OCI-LY1 (cell line): ENCODE results near the gene PTPRN2.

Experiments
- H2AFZ ChIP-seq: fragments of 200-600 bp; sonication (generic), shearing (Covaris generic); 2 replicates; pipeline ENCODE4 v1.6.0; 2014; ENCODE audit warnings: antibody characterized with exemption, mild to moderate bottlenecking, low read length
- H3F3A ChIP-seq: fragments of 200-600 bp; sonication (generic), shearing (Covaris generic); 2 replicates; pipeline ENCODE4 v1.6.0; 2014; ENCODE audit warnings: mild to moderate bottlenecking, antibody characterized with exemption, low read length, moderate library complexity; ENCODE audit not compliant: insufficient read depth
- H3K27ac ChIP-seq: fragments of 200-600 bp; sonication (generic); 2 replicates; pipeline ENCODE4 v1.5.1; 2014; ENCODE audit warnings: low read length, mixed run types, mild to moderate bottlenecking, low read depth; ENCODE audit not compliant: poor library complexity, severe bottlenecking
- H3K27me3 ChIP-seq: fragments of 200-600 bp; sonication (generic); 2 replicates; pipeline ENCODE4 v1.6.0; 2014; ENCODE audit warnings: antibody characterized with exemption, mild to moderate bottlenecking, low read length, moderate library complexity; ENCODE audit not compliant: insufficient read depth
- H3K36me3 ChIP-seq: fragments of 200-600 bp; sonication (generic); 2 replicates; pipeline ENCODE4 v1.6.1; 2014; ENCODE audit warnings: mild to moderate bottlenecking, antibody characterized with exemption, low read length, moderate library complexity, mixed read lengths; ENCODE audit not compliant: insufficient read depth
- H3K4me1 ChIP-seq: fragments of 200-600 bp; sonication (generic); 2 replicates; pipeline ENCODE4 v1.5.1; 2014; ENCODE audit warnings: mild to moderate bottlenecking, low read length, moderate library complexity; ENCODE audit not compliant: insufficient read depth, severe bottlenecking
- H3K4me2 ChIP-seq: fragments of 200-600 bp; sonication (generic), shearing (Covaris generic); 2 replicates; pipeline ENCODE4 v1.6.1; 2014; ENCODE audit warnings: low read length
- H3K4me3 ChIP-seq: fragments of 200-600 bp; sonication (generic); 2 replicates; pipeline ENCODE4 v1.5.1; 2014; ENCODE audit warnings: low read length, low read depth, mild to moderate bottlenecking, mixed read lengths; ENCODE audit not compliant: poor library complexity, severe bottlenecking
- H3K79me2 ChIP-seq: fragments of 200-600 bp; shearing (Covaris generic); 2 replicates; pipeline ENCODE4 v1.6.1; 2016; ENCODE audit warnings: mixed run types, low read length, mixed read lengths; ENCODE audit not compliant: insufficient read depth
- H3K9ac ChIP-seq: fragments of 200-600 bp; sonication (generic), shearing (Covaris generic); 2 replicates; pipeline ENCODE4 v1.6.1; 2014; ENCODE audit warnings: mild to moderate bottlenecking, low read length, mixed read lengths
- H3K9me2 ChIP-seq: fragments of 200-600 bp; sonication (generic), shearing (Covaris generic); 2 replicates; pipeline ENCODE4 v1.6.1; 2014; ENCODE audit warnings: low read depth, mild to moderate bottlenecking, low read length, mixed read lengths
- H3K9me3 ChIP-seq: fragments of 200-600 bp; shearing (Covaris generic); 2 replicates; pipeline ENCODE4 v1.6.1; 2014; ENCODE audit warnings: low read length, mixed read lengths
- H4K20me1 ChIP-seq: fragments of 200-600 bp; sonication (generic), shearing (Covaris generic); 2 replicates; pipeline ENCODE4 v1.6.0; 2016; ENCODE audit warnings: mild to moderate bottlenecking, low read length; ENCODE audit not compliant: insufficient read depth
- EZH2 ChIP-seq: fragments of 200-600 bp; sonication (generic), shearing (Covaris generic); IDR thresholded peaks from 2 replicates; pipeline ENCODE4 v1.8.0; 2017; ENCODE audit warnings: borderline replicate concordance, mixed run types, mild to moderate bottlenecking, antibody characterized with exemption, low read length, moderate library complexity, mixed read lengths
- TF ChIP-seq, protein P1 (sequence below): fragments of 200-600 bp; sonication (generic), shearing (Covaris generic); IDR thresholded peaks from 2 replicates; pipeline ENCODE4 v1.5.1; 2017; ENCODE audit warnings: mild to moderate bottlenecking, antibody characterized with exemption, low read length, moderate library complexity, mixed read lengths

Gene PTPRN2

DNA sequence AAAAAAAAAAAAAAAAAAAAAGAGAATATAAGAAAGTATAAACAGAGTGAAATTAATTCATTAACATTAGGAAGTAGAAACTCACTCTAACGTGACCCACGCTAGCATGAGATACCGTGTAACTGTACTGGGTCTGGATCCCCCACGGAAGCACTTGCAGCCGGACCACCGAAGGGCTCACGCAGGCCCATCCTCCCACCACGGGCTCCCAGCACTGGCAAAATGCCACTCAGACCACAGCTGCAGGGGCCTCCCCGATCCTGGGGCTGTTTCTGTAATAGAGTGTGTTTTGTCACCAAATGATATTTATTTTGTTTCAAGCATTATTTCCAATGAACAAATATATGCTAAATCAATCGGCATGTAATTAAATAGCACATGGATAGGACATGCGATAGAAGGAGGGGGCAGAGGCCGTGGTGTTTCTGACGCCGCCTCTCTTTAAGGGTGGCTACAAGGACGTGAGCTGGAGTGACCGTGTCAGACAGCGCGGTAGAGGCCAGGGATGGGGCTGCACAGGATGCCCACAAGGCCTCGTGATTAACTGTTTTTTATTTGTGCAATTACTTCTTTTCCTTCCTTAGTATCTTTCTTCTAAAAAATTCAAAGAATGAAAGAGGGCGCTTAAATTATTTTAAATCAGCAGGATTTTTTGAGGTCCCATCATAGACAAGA is 568.5 kb downstream of the PTPRN2 start:
- H3K9me3 ChIP-seq: no peaks in the 10 kb centered on the region

DNA sequence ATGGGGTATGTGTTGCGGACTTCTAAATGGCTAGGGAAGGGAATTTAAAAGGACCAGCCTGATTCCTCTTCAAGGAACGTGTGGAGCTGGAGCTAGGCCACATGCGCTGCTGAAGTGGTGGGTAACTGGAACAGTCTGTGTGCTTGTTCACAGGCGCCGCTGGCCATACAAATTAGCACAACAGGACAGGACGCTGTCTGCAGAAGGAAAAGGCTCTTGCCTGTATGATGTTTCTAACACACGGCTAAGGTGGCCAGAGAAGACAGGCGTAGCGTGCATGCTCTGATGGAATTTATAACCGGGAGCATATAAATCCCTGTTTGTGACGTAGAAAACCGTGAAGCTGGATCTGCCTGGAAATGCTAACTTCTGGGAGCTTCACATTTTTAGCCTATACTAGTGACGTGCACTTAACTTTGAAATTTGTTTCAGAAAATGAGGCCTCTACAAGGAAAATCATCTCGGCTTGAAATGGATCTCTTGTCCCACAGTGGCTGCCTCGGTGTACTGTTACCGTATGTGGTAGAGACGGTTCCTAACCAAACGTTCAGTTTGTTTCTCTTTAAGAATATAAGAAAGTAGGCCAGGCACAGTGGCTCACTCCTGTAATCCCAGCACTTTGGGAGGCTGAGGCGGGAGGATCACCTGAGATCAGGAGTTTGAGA is 569.4 kb downstream of the PTPRN2 start:
- H3F3A ChIP-seq: no peaks in the 10 kb centered on the region
- H4K20me1 ChIP-seq: no peaks in the 10 kb centered on the region
- H3K9ac ChIP-seq: no peak overlapping the region
- no peak overlapping the region for H3K4me2 ChIP-seq
- TF ChIP-seq, protein P1, sequence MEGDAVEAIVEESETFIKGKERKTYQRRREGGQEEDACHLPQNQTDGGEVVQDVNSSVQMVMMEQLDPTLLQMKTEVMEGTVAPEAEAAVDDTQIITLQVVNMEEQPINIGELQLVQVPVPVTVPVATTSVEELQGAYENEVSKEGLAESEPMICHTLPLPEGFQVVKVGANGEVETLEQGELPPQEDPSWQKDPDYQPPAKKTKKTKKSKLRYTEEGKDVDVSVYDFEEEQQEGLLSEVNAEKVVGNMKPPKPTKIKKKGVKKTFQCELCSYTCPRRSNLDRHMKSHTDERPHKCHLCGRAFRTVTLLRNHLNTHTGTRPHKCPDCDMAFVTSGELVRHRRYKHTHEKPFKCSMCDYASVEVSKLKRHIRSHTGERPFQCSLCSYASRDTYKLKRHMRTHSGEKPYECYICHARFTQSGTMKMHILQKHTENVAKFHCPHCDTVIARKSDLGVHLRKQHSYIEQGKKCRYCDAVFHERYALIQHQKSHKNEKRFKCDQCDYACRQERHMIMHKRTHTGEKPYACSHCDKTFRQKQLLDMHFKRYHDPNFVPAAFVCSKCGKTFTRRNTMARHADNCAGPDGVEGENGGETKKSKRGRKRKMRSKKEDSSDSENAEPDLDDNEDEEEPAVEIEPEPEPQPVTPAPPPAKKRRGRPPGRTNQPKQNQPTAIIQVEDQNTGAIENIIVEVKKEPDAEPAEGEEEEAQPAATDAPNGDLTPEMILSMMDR: no peak
- no peak for TF ChIP-seq EZH2
- H3K36me3 ChIP-seq: no peaks in the 10 kb centered on the region
- H3K27ac ChIP-seq: no peak overlapping the region
- no peaks in the 10 kb centered on the region for H3K9me2 ChIP-seq
- H3K79me2 ChIP-seq: no peaks in the 10 kb centered on the region
- no peak overlapping the region for H2AFZ ChIP-seq
- H3K9me3 ChIP-seq: no peaks in the 10 kb centered on the region
- no peak overlapping the region for H3K4me3 ChIP-seq
- no peaks in the 10 kb centered on the region for H3K4me1 ChIP-seq
- no peaks in the 10 kb centered on the region for H3K27me3 ChIP-seq

More for the DNA sequence above, 568.5 kb downstream of the PTPRN2 start:
- TF ChIP-seq EZH2: no peak
- TF ChIP-seq, protein P1: no peak
- no peaks in the 10 kb centered on the region for H3K27me3 ChIP-seq
- H3K36me3 ChIP-seq: no peaks in the 10 kb centered on the region
- no peak overlapping the region for H3K27ac ChIP-seq
- no peaks in the 10 kb centered on the region for H3K79me2 ChIP-seq
- H2AFZ ChIP-seq: no peak overlapping the region
- H3K4me2 ChIP-seq: no peak overlapping the region
- H4K20me1 ChIP-seq: no peaks in the 10 kb centered on the region
- H3K9ac ChIP-seq: no peak overlapping the region
- no peak overlapping the region for H3K4me3 ChIP-seq
- H3F3A ChIP-seq: no peaks in the 10 kb centered on the region
- no peaks in the 10 kb centered on the region for H3K4me1 ChIP-seq
- H3K9me2 ChIP-seq: no peaks in the 10 kb centered on the region

DNA sequence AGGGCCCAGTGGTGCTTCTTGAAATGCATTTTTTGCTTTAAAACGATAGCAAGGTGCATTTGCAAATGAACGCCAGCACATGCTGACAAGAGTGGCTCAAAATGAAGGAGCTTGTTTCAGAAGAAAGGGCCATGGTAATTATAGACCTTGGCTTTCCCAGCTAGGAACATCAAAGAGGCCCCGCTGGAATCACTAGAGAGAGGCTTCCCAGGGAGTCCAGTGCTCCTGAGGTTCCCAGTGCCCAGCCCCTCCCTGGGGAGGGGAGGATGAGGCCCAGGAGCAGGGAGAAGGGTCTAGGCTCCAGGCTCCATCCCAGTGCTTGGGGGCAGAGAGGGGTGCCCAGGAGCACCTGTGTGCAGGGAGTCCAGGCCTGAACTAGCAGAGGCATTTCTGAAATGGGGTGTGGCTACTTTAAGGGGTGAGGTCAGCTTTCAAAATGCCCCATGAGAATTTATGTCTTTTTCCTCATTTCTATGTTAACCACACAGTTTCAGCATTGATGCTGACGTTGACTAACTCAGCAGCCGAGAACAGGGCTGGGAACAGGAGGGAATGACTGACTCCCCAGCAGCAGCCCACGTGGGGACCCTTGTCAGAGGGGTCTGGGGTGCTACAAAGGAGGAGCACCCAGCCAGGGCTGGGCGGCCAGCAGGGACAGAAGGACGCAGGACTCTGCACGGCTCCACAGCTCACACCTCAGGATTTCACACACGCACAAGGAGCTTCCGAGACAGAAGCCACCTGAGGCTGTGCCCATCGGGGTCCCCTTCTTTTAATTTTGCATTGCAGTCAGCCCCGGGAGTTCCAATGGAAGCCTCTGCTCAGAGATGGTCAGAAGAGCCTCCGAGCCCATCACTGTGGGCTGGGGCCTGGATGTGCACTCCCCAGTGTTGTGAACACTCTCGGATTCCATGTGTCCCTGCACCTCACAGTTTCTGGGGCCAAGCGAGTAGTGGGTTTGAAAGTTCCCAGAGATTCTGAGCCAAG is 570.2 kb downstream of the PTPRN2 start:
- Histone ChIP-seq H3K4me2 (no peak overlapping the region), H3F3A (no peaks in the 10 kb centered on the region), H3K27ac (no peak overlapping the region), H3K9me3 (no peaks in the 10 kb centered on the region), H3K9ac (no peak overlapping the region), H3K79me2 (no peaks in the 10 kb centered on the region), H4K20me1 (no peaks in the 10 kb centered on the region), H3K9me2 (no peaks in the 10 kb centered on the region), H2AFZ (no peak overlapping the region), H3K36me3 (no peaks in the 10 kb centered on the region), H3K4me3 (no peak overlapping the region), H3K27me3 (no peaks in the 10 kb centered on the region), H3K4me1 (no peaks in the 10 kb centered on the region)
- TF ChIP-seq EZH2: no peak
- TF ChIP-seq, protein P1: no peak
